Left hindlimb (tissue), 1 donor: ENCODE results near the gene NOBOX.
"Not testable (repeated sequence)": the region's sequence is repeated elsewhere in the genome, so short reads cannot be mapped to it uniquely, and the experiment has no call there.

ENCODE experiments used
- DNase-seq: peaks from one replicate; pipeline ENCODE4 v3.0.0-alpha.2; 2018

NOBOX gene

GRCh38 chr7:144403649-144404061, at the start of gene NOBOX:
Gene NOBOX (minus strand): TSS chr7:144403693.
- DNase-seq, result no peak

- DNase-seq, result no peak
These were observed 48.6 kb upstream of the NOBOX start for GRCh38 chr7:144452064-144452463.

- no peak for DNase-seq
These were observed 42.1 kb upstream of the NOBOX start for GRCh38 chr7:144445590-144445989.

- DNase-seq, result no peak
These were observed 36.3 kb upstream of the NOBOX start for GRCh38 chr7:144439717-144440205.

GRCh38 chr7:144438759-144439158, 35.3 kb upstream of the NOBOX start:
- no peak for DNase-seq

GRCh38 chr7:144437370-144438191, 34.1 kb upstream of the NOBOX start:
- DNase-seq, result peak; percentile 33

- DNase-seq, result no peak
These were observed 33.0 kb upstream of the NOBOX start for GRCh38 chr7:144436500-144436899.

- no peak for DNase-seq
These were observed 24.9 kb upstream of the NOBOX start for GRCh38 chr7:144428431-144428830.

GRCh38 chr7:144427539-144427938, 24.0 kb upstream of the NOBOX start:
- DNase-seq, result not testable (repeated sequence)

- DNase-seq, result not testable (repeated sequence)
These were observed 15.4 kb upstream of the NOBOX start for GRCh38 chr7:144418931-144419330.

GRCh38 chr7:144416341-144416740, 12.8 kb upstream of the NOBOX start:
- DNase-seq, result no peak

- no peak for DNase-seq
These were observed 12.4 kb upstream of the NOBOX start for GRCh38 chr7:144415858-144416257.

GRCh38 chr7:144414815-144415214, 11.3 kb upstream of the NOBOX start:
- DNase-seq, result no peak

- DNase-seq, result no peak
These were observed 6.9 kb upstream of the NOBOX start for GRCh38 chr7:144410441-144410840.

- DNase-seq, result no peak
These were observed 4.6 kb upstream of the NOBOX start for GRCh38 chr7:144408121-144408520.

GRCh38 chr7:144407266-144407931, 3.9 kb upstream of the NOBOX start:
- no peak for DNase-seq

GRCh38 chr7:144404946-144405345, 1.5 kb upstream of the NOBOX start:
- no peak for DNase-seq

GRCh38 chr7:144403102-144403501, 391 bp downstream of the NOBOX start:
- DNase-seq, result no peak

- no peak for DNase-seq
These were observed 2.0 kb downstream of the NOBOX start for GRCh38 chr7:144401490-144401889.

GRCh38 chr7:144399946-144400345, 3.5 kb downstream of the NOBOX start:
- no peak for DNase-seq

- no peak for DNase-seq
These were observed 4.6 kb downstream of the NOBOX start for GRCh38 chr7:144398911-144399310.

GRCh38 chr7:144398291-144398690, 5.2 kb downstream of the NOBOX start:
- no peak for DNase-seq

GRCh38 chr7:144397086-144397485, 6.4 kb downstream of the NOBOX start:
- DNase-seq, result no peak

- no peak for DNase-seq
These were observed 11.7 kb downstream of the NOBOX start for GRCh38 chr7:144391823-144392255.
